ENCODE data around the gene PCDHA2. TPM values are rescaled to one million over a fixed set of nuclear protein-coding genes. Genes with fewer than 3 reads are reported as not detected.

PCDHA2 gene
- total and polyA plus RNA-seq, 2 of the 13 experiments (the other 11 are each of a cell fraction or from before 2014, with no cell fraction given): not detected

- TF ChIP-seq ZNF503 (CRISPR knock-in tag; IDR thresholded peaks at IDR 0.05) (no peak), ZNF746 (CRISPR knock-in tag; IDR thresholded peaks at IDR 0.05) (no peak), ZNF205 (CRISPR knock-in tag; IDR thresholded peaks at IDR 0.05) (no peak), ZFP82 (CRISPR knock-in tag; IDR thresholded peaks at IDR 0.05; ENCODE audit: borderline replicate concordance) (no peak), ZNF687 (CRISPR knock-in tag; IDR thresholded peaks at IDR 0.05) (no peak), PPARG (CRISPR knock-in tag; conservative IDR thresholded peaks at IDR 0.05) (no peak), AKNA (CRISPR knock-in tag; IDR thresholded peaks at IDR 0.05; ENCODE audit: borderline replicate concordance) (no peak), ZNF75D (CRISPR knock-in tag; IDR thresholded peaks at IDR 0.05; ENCODE audit: borderline replicate concordance) (no peak), KAT7 (CRISPR knock-in tag; IDR thresholded peaks at IDR 0.05; ENCODE audit: borderline replicate concordance) (no peak), ZNF770 (CRISPR knock-in tag; IDR thresholded peaks at IDR 0.05) (no peak)
These were observed 30.3 kb upstream of the PCDHA2 start (continued) for GRCh38 chr5:140764177-140764973.
